GM18867 (cell line): Measurements from ENCODE around the gene SHC2.
A peak's percentile ranks its signal among the peaks of the same experiment; 100 is the strongest.
"Not testable (repeated sequence)": the region's sequence is repeated elsewhere in the genome, so short reads cannot be mapped to it uniquely, and the experiment has no call there.

Experiments used
- ATAC-seq: cut with Tn5 transposase; IDR thresholded peaks from one replicate; pipeline ENCODE4 v1.9.1; 2021; ENCODE audit warnings: mild to moderate bottlenecking, moderate library complexity; ENCODE audit not compliant: unreplicated experiment

The SHC2 gene

GRCh38 chr19:492091-492531 lies 31.3 kb upstream of the SHC2 start:
- ATAC-seq = no peak

- no peak for ATAC-seq
Measured at GRCh38 chr19:491146-491741, 30.4 kb upstream of the SHC2 start.

- no peak for ATAC-seq
Measured at GRCh38 chr19:489418-490196, 28.8 kb upstream of the SHC2 start.

GRCh38 chr19:488505-489417 lies 27.9 kb upstream of the SHC2 start:
- peak; percentile 79 for ATAC-seq

GRCh38 chr19:485583-486236 lies 24.9 kb upstream of the SHC2 start:
- no peak for ATAC-seq

GRCh38 chr19:485077-485476 lies 24.2 kb upstream of the SHC2 start:
- ATAC-seq = no peak

- no peak for ATAC-seq
Measured at GRCh38 chr19:484494-484893, 23.7 kb upstream of the SHC2 start.

- no peak for ATAC-seq
Measured at GRCh38 chr19:483332-484072, 22.7 kb upstream of the SHC2 start.

GRCh38 chr19:482186-483041 lies 21.6 kb upstream of the SHC2 start:
- no peak for ATAC-seq

- ATAC-seq = not testable (repeated sequence)
Measured at GRCh38 chr19:481100-481499, 20.3 kb upstream of the SHC2 start.

- ATAC-seq = no peak
Measured at GRCh38 chr19:480016-480855, 19.4 kb upstream of the SHC2 start.

- no peak for ATAC-seq
Measured at GRCh38 chr19:478976-479375, 18.1 kb upstream of the SHC2 start.

GRCh38 chr19:478236-478903 lies 17.5 kb upstream of the SHC2 start:
- no peak for ATAC-seq

GRCh38 chr19:475360-475759 lies 14.5 kb upstream of the SHC2 start:
- ATAC-seq = no peak

GRCh38 chr19:474126-475078 lies 13.6 kb upstream of the SHC2 start:
- no peak for ATAC-seq

GRCh38 chr19:472005-472858 lies 11.4 kb upstream of the SHC2 start:
- no peak for ATAC-seq
